Ovary (tissue), 3 donors: ENCODE measurements around the gene P2RY6.

ENCODE experiments used
- CTCF ChIP-seq, 3 donors: fragments of 450-650 bp in 2 of 3; fragments of 200-600 bp in 1 of 3; IDR thresholded peaks; one replicate each; pipeline versions ENCODE4 v1.5.1 to v1.8.0; 2016 to 2022; ENCODE audit warnings: antibody characterized with exemption in 3 of 3, mild to moderate bottlenecking in 1 of 3
- EP300 ChIP-seq: sonication (generic); formaldehyde crosslinking; IDR thresholded peaks from one replicate; pipeline ENCODE4 v1.6.1; 2017; ENCODE audit warnings: antibody characterized with exemption
- POLR2A ChIP-seq: fragments of 450-650 bp; IDR thresholded peaks from one replicate; pipeline ENCODE4 v1.6.1; 2017; ENCODE audit warnings: antibody characterized with exemption, mild to moderate bottlenecking, moderate library complexity
- donor health status: DM: no; HTN: no; CAD: no.

GRCh38 chr11:73284106-73284505 is 12.0 kb downstream of the P2RY6 start:
- TF ChIP-seq CTCF (IDR thresholded peaks at IDR 0.05) (no peak), POLR2A (no peak), EP300 (no peak)
